Measurements from ENCODE around the gene PAK5.

PAK5 gene

GRCh38 chr20:9517297-9518162 is 321.3 kb downstream of the PAK5 start:
- DNase-seq (ENCODE audit: low read depth in 2 of 2) = no peak

- no peak for DNase-seq (ENCODE audit: low read depth in 2 of 2)
Observed at GRCh38 chr20:9516234-9516871, 322.5 kb downstream of the PAK5 start.

GRCh38 chr20:9515741-9516233 is 323.1 kb downstream of the PAK5 start:
- no peak for DNase-seq (ENCODE audit: low read depth in 2 of 2)

- no peak for DNase-seq (ENCODE audit: low read depth in 2 of 2)
Observed at GRCh38 chr20:9515214-9515585, 323.7 kb downstream of the PAK5 start.

GRCh38 chr20:9514461-9515213 is 324.2 kb downstream of the PAK5 start, which contains the start of gene LAMP5:
TSS of gene LAMP5 (plus strand) at chr20:9514590. CDS start at chr20:9514853, 263 bp downstream.
- no peak for DNase-seq (ENCODE audit: low read depth in 2 of 2)

GRCh38 chr20:9514072-9514460 is 324.8 kb downstream of the PAK5 start:
- DNase-seq (ENCODE audit: low read depth in 2 of 2) = no peak

GRCh38 chr20:9510911-9511310 is 328.0 kb downstream of the PAK5 start:
- no peak for DNase-seq (ENCODE audit: low read depth in 2 of 2)

GRCh38 chr20:9509246-9509645 is 329.6 kb downstream of the PAK5 start:
- no peak for DNase-seq (ENCODE audit: low read depth in 2 of 2)

GRCh38 chr20:9508696-9509178 is 330.1 kb downstream of the PAK5 start:
- DNase-seq (ENCODE audit: low read depth in 2 of 2) = no peak

- DNase-seq (ENCODE audit: low read depth in 2 of 2) = no peak
Observed at GRCh38 chr20:9508240-9508661, 330.6 kb downstream of the PAK5 start.

- no peak for DNase-seq (ENCODE audit: low read depth in 2 of 2)
Observed at GRCh38 chr20:9507544-9508239, 331.2 kb downstream of the PAK5 start.

- no peak for DNase-seq (ENCODE audit: low read depth in 2 of 2)
Observed at GRCh38 chr20:9506964-9507369, 331.9 kb downstream of the PAK5 start.

GRCh38 chr20:9506280-9506821 is 332.5 kb downstream of the PAK5 start:
- no peak for DNase-seq (ENCODE audit: low read depth in 2 of 2)

- DNase-seq (ENCODE audit: low read depth in 2 of 2) = no peak
Observed at GRCh38 chr20:9503526-9504245, 335.2 kb downstream of the PAK5 start.

- no peak for DNase-seq (ENCODE audit: low read depth in 2 of 2)
Observed at GRCh38 chr20:9501473-9501872, 337.4 kb downstream of the PAK5 start.

- DNase-seq (ENCODE audit: low read depth in 2 of 2) = no peak
Observed at GRCh38 chr20:9500121-9500520, 338.8 kb downstream of the PAK5 start.

- DNase-seq (ENCODE audit: low read depth in 2 of 2) = no peak
Observed at GRCh38 chr20:9499126-9499899, 339.6 kb downstream of the PAK5 start.

GRCh38 chr20:9498322-9498721 is 340.6 kb downstream of the PAK5 start:
- DNase-seq (ENCODE audit: low read depth in 2 of 2) = no peak

- DNase-seq (ENCODE audit: low read depth in 2 of 2) = no peak
Observed at GRCh38 chr20:9496155-9496554, 342.7 kb downstream of the PAK5 start.

GRCh38 chr20:9495701-9496100 is 343.2 kb downstream of the PAK5 start:
- DNase-seq (ENCODE audit: low read depth in 2 of 2) = no peak

Data from stimulated activated CD8-positive, alpha-beta memory T cell treated with anti-CD3 and anti-CD28 coated beads, Interleukin-2, amount 100 ng/mL, for 1 hour (primary cell).